Measurements from ENCODE around the gene METTL21A. TPM values are rescaled to one million over a fixed set of nuclear protein-coding genes. Genes with fewer than 3 reads are reported as not detected.
A peak's percentile ranks its signal among the peaks of the same experiment; 100 is the strongest.
"Not testable (repeated sequence)": the region's sequence is repeated elsewhere in the genome, so short reads cannot be mapped to it uniquely, and the experiment has no call there.

The METTL21A gene
- total RNA-seq, 2 experiments from 2014 or later = 25.6 to 29.5 TPM

- DNase-seq = no peak
- CTCF ChIA-PET = no interaction called here
- ATAC-seq = no peak
- no peak overlapping the region for H3K27ac Mint-ChIP-seq
- H3K36me3 Mint-ChIP-seq (ENCODE audit: low read depth) = peaks cover 2% of the 10 kb centered on the region
- H3K9me3 Mint-ChIP-seq (ENCODE audit: low read depth) = peaks cover 4% of the 10 kb centered on the region
- no peaks in the 10 kb centered on the region for H3K27me3 Mint-ChIP-seq
- no peak overlapping the region for H3K4me3 Mint-ChIP-seq
- POLR2A ChIA-PET = no interaction called here
- no peaks in the 10 kb centered on the region for H3K4me1 Mint-ChIP-seq
- intact Hi-C loops (cut with DNase I, micrococcal nuclease) = no loop called here
These were observed 18.7 kb upstream of the METTL21A start for GRCh38 chr2:207643892-207644291.

- ATAC-seq (no peak), DNase-seq (no peak)
- Mint-ChIP-seq H3K4me3 (no peak overlapping the region), H3K4me1 (no peaks in the 10 kb centered on the region), H3K36me3 (ENCODE audit: low read depth) (peaks cover 2% of the 10 kb centered on the region), H3K27ac (no peak overlapping the region), H3K9me3 (ENCODE audit: low read depth) (peaks cover 4% of the 10 kb centered on the region), H3K27me3 (no peaks in the 10 kb centered on the region)
- ChIA-PET CTCF (no interaction called here), POLR2A (no interaction called here)
- intact Hi-C loops (cut with DNase I, micrococcal nuclease) = no loop called here
These were observed 15.5 kb upstream of the METTL21A start for GRCh38 chr2:207640661-207641060.

GRCh38 chr2:207640160-207640559 lies 15.0 kb upstream of the METTL21A start:
- no peak overlapping the region for H3K27ac Mint-ChIP-seq
- no peak overlapping the region for H3K4me3 Mint-ChIP-seq
- intact Hi-C loops (cut with DNase I, micrococcal nuclease) = no loop called here
- H3K27me3 Mint-ChIP-seq = no peaks in the 10 kb centered on the region
- ChIA-PET POLR2A (no interaction called here), CTCF (interaction anchor here (0.7 kb wide), 1 partner anchor 13 kb away, joined by 3 read pairs; no protein-coding TSS in a partner anchor)
- H3K36me3 Mint-ChIP-seq (ENCODE audit: low read depth) = peaks cover 2% of the 10 kb centered on the region
- peaks cover 4% of the 10 kb centered on the region for H3K9me3 Mint-ChIP-seq (ENCODE audit: low read depth)
- DNase-seq (no peak), ATAC-seq (no peak)
- no peaks in the 10 kb centered on the region for H3K4me1 Mint-ChIP-seq

GRCh38 chr2:207639288-207639687 lies 14.1 kb upstream of the METTL21A start:
- CTCF ChIA-PET; H3K36me3 Mint-ChIP-seq (ENCODE audit: low read depth); DNase-seq; H3K4me3 Mint-ChIP-seq; H3K4me1 Mint-ChIP-seq; POLR2A ChIA-PET; intact Hi-C loops (cut with DNase I, micrococcal nuclease); H3K9me3 Mint-ChIP-seq (ENCODE audit: low read depth); ATAC-seq; H3K27ac Mint-ChIP-seq; H3K27me3 Mint-ChIP-seq: not testable (repeated sequence)

- ChIA-PET POLR2A (interaction anchor here (0.7 kb wide), 1 partner anchor 158 kb away, joined by 4 read pairs; no protein-coding TSS in a partner anchor), CTCF (interaction anchor here (1.0 to 1.2 kb wide), 2 partner anchors 10 to 56 kb away, joined by 3 to 7 read pairs; partner anchors contain the start of gene METTL21A)
- Mint-ChIP-seq H3K27ac (no peak overlapping the region), H3K36me3 (ENCODE audit: low read depth) (peaks cover 2% of the 10 kb centered on the region), H3K27me3 (no peaks in the 10 kb centered on the region), H3K4me3 (no peak overlapping the region), H3K4me1 (peaks cover 10% of the 10 kb centered on the region), H3K9me3 (ENCODE audit: low read depth) (peaks cover 4% of the 10 kb centered on the region)
- ATAC-seq (no peak), DNase-seq (no peak)
- intact Hi-C loops (cut with DNase I, micrococcal nuclease) = no loop called here
These were observed 10.4 kb upstream of the METTL21A start for GRCh38 chr2:207635468-207636200.

- DNase-seq = no peak
- ChIA-PET POLR2A (no interaction called here), CTCF (interaction anchor here (0.8 to 1.6 kb wide), 3 partner anchors 12 to 407 kb away, joined by 3 to 6 read pairs (median 3); no protein-coding TSS in a partner anchor)
- no peaks in the 10 kb centered on the region for H3K27me3 Mint-ChIP-seq
- H3K4me3 Mint-ChIP-seq = no peak overlapping the region
- H3K27ac Mint-ChIP-seq = no peak overlapping the region
- no peaks in the 10 kb centered on the region for H3K36me3 Mint-ChIP-seq (ENCODE audit: low read depth)
- intact Hi-C loops (cut with DNase I, micrococcal nuclease) = no loop called here
- H3K9me3 Mint-ChIP-seq (ENCODE audit: low read depth) = no peaks in the 10 kb centered on the region
- no peak for ATAC-seq
- H3K4me1 Mint-ChIP-seq = peaks cover 10% of the 10 kb centered on the region
These were observed 8.5 kb upstream of the METTL21A start for GRCh38 chr2:207633686-207634085.

- CTCF ChIA-PET = interaction anchor here (0.8 to 1.6 kb wide), 4 partner anchors 11 to 543 kb away, joined by 3 to 6 read pairs (median 4); no protein-coding TSS in a partner anchor
- ATAC-seq = peak; percentile 95
These were observed 7.6 kb upstream of the METTL21A start for GRCh38 chr2:207632575-207633493.

GRCh38 chr2:207630491-207630890 lies 5.3 kb upstream of the METTL21A start:
- no peaks in the 10 kb centered on the region for H3K27me3 Mint-ChIP-seq
- H3K9me3 Mint-ChIP-seq (ENCODE audit: low read depth) = no peaks in the 10 kb centered on the region
- no peaks in the 10 kb centered on the region for H3K36me3 Mint-ChIP-seq (ENCODE audit: low read depth)
- no peak overlapping the region for H3K4me3 Mint-ChIP-seq
- intact Hi-C loops (cut with DNase I, micrococcal nuclease) = no loop called here
- CTCF ChIA-PET = interaction anchor here (1.0 kb wide), 1 partner anchor 116 kb away, joined by 3 read pairs; no protein-coding TSS in a partner anchor
- ATAC-seq (no peak), DNase-seq (no peak)
- peaks cover 19% of the 10 kb centered on the region for H3K4me1 Mint-ChIP-seq
- H3K27ac Mint-ChIP-seq = no peak overlapping the region
- POLR2A ChIA-PET = no interaction called here

More at GRCh38 chr2:207632575-207633493, 7.6 kb upstream of the METTL21A start:
- H3K36me3 Mint-ChIP-seq (ENCODE audit: low read depth) = no peaks in the 10 kb centered on the region
- intact Hi-C loops (cut with DNase I, micrococcal nuclease) = no loop called here
- H3K4me3 Mint-ChIP-seq = no peak overlapping the region
- no peak overlapping the region for H3K27ac Mint-ChIP-seq
- POLR2A ChIA-PET = no interaction called here
- DNase-seq = peak; percentile 56
- no peaks in the 10 kb centered on the region for H3K27me3 Mint-ChIP-seq
- peaks cover 10% of the 10 kb centered on the region for H3K4me1 Mint-ChIP-seq
- no peaks in the 10 kb centered on the region for H3K9me3 Mint-ChIP-seq (ENCODE audit: low read depth)

- DNase-seq (no peak), ATAC-seq (no peak)
- ChIA-PET CTCF (interaction anchor here (1.0 kb wide), 1 partner anchor 117 kb away, joined by 3 read pairs; no protein-coding TSS in a partner anchor), POLR2A (no interaction called here)
- no peaks in the 10 kb centered on the region for H3K9me3 Mint-ChIP-seq (ENCODE audit: low read depth)
- no peaks in the 10 kb centered on the region for H3K27me3 Mint-ChIP-seq
- intact Hi-C loops (cut with DNase I, micrococcal nuclease) = loop anchor here (10.0 kb wide), 3 partner anchors 395 to 1545 kb away; partner anchors contain the start of genes INO80D (in 1 of the 2) and PLEKHM3 (in 1 of the 2)
- no peaks in the 10 kb centered on the region for H3K36me3 Mint-ChIP-seq (ENCODE audit: low read depth)
- no peak overlapping the region for H3K4me3 Mint-ChIP-seq
- H3K4me1 Mint-ChIP-seq = peaks cover 19% of the 10 kb centered on the region
- H3K27ac Mint-ChIP-seq = no peak overlapping the region
These were observed 4.4 kb upstream of the METTL21A start for GRCh38 chr2:207629553-207629952.

- Mint-ChIP-seq H3K27ac (peak overlapping the region; percentile 90), H3K27me3 (no peaks in the 10 kb centered on the region), H3K9me3 (ENCODE audit: low read depth) (no peaks in the 10 kb centered on the region), H3K4me3 (peak overlapping the region; percentile 90), H3K4me1 (peaks cover 50% of the 10 kb centered on the region), H3K36me3 (ENCODE audit: low read depth) (peaks cover 42% of the 10 kb centered on the region)
- ChIA-PET CTCF (interaction anchor here (0.6 to 2.2 kb wide), 6 partner anchors 24 to 859 kb away, joined by 3 to 6 read pairs (median 3); partner anchors contain the start of gene FASTKD2), POLR2A (interaction anchor here (0.6 to 1.9 kb wide), 6 partner anchors 87 to 1682 kb away, joined by 3 to 10 read pairs (median 3); partner anchors contain the start of gene CCNYL1)
- peak; percentile 82 for DNase-seq
- intact Hi-C loops (cut with DNase I, micrococcal nuclease) = loop anchor here (1.0 to 10.0 kb wide), 13 partner anchors 64 to 1540 kb away; partner anchors contain the start of genes CCNYL1 (in 2 of the 2), CREB1 (in 2 of the 2), FASTKD2 (in 2 of the 2) and MDH1B (in 2 of the 2)
- ATAC-seq = peak; percentile 56
These were observed 795 bp downstream of the METTL21A start for GRCh38 chr2:207624185-207625013.

Measured in activated CD4-positive, alpha-beta T cell treated with anti-CD3 and anti-CD28 coated beads for 36 hours (primary cell).